ENCODE data around the gene CNPY3.

DNA sequence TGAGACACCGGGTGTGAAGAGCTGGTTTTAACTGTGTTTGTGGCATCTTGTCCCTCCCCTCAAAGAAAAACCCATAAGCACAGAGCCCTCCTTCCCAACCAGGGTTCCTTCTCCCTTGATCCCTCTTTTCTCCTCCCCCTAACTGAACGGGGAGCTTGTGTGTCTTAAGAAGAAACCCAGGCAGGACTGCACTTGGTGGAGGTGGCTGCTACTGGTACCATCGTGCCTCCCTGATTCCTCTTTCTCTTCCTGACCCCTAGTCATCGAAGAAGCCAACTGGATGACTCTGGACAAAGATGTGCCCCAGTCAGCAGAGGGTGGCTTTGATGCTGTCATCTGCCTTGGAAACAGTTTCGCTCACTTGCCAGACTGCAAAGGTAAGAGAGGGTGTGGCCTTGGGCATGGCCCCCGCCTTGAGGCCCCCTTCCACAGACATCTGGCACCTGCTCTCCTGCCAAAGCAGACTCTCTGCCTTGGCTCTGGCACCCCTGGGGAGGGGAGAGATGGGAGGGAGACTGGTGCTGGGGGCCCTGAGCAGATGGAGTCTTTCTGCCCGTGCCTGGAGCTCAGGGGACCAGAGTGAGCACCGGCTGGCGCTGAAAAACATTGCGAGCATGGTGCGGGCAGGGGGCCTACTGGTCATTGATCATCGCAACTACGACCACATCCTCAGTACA lies 33.4 kb downstream of the CNPY3 start:
- TF ChIP-seq CTCF (IDR thresholded peaks at IDR 0.05) (no peak), POLR2A (IDR thresholded peaks at IDR 0.05) (no peak), POLR2AphosphoS5 (IDR thresholded peaks at IDR 0.05) (no peak)

All from breast epithelium (tissue), 3 donors.